Measurements from ENCODE around the gene ATP13A2. TPM values are rescaled to one million over a fixed set of nuclear protein-coding genes. Genes with fewer than 3 reads are reported as not detected.

Gene ATP13A2
- total RNA-seq, 4 donors from 2014 or later = 23.8 to 66.5 (median 41.8) TPM

DNA sequence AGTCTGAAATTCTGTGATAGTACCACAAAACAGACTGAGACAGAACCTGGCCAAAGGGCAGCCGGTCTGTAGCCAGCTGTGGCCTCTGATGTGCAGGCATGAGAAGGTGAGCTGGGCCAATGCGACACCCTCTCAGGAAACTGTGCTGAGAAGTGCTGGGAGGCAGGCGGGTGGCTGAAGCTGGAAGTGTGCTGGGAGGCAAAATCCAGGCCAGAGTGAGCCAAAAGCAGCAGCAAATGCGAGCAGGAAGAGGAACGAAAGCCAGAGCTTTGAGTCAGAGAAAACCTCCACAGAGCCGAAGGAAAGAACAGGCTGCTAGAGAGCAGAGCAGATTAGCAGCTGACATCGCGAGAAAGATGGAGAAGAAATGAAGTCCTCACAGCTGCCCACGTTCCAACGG lies 10.2 kb upstream of the ATP13A2 start:
- peaks cover 36 to 95% (median 60%) of the 10 kb centered on the region in 3 donors for H3K36me3 ChIP-seq

DNA sequence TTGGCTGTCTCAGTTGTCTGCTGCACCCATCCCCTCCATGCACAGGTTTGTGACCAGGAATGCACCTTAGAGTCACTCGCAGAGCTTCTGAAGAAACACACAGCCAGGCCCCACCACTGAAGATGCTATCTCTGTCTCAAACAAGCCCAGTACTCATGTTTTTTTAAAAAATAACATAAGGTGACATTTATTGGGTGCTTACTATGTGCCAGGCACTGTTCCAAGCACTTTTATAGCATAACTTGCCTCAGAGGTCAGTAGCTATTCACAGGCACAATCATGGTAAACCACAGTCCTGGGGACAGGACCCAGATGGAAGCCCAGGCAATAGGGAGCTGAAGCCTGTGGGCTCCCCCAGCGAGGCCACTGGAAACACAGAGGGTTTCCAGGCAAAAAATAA lies 8.8 kb upstream of the ATP13A2 start:
- H3K36me3 ChIP-seq = peaks cover 36 to 81% (median 54%) of the 10 kb centered on the region in 3 donors

More for the DNA sequence above, 10.2 kb upstream of the ATP13A2 start:
- DNase-seq = no peak
- Histone ChIP-seq H3K4me3 (no peak overlapping the region), H3K27ac (no peak overlapping the region), H3K27me3 (no peaks in the 10 kb centered on the region), H3K4me1 (no peaks in the 10 kb centered on the region), H3K9me3 (no peaks in the 10 kb centered on the region)
- intact Hi-C loops (cut with DNase I) = no loop called here
- TF ChIP-seq, protein P1, sequence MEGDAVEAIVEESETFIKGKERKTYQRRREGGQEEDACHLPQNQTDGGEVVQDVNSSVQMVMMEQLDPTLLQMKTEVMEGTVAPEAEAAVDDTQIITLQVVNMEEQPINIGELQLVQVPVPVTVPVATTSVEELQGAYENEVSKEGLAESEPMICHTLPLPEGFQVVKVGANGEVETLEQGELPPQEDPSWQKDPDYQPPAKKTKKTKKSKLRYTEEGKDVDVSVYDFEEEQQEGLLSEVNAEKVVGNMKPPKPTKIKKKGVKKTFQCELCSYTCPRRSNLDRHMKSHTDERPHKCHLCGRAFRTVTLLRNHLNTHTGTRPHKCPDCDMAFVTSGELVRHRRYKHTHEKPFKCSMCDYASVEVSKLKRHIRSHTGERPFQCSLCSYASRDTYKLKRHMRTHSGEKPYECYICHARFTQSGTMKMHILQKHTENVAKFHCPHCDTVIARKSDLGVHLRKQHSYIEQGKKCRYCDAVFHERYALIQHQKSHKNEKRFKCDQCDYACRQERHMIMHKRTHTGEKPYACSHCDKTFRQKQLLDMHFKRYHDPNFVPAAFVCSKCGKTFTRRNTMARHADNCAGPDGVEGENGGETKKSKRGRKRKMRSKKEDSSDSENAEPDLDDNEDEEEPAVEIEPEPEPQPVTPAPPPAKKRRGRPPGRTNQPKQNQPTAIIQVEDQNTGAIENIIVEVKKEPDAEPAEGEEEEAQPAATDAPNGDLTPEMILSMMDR (IDR thresholded peaks at IDR 0.05) = no peak
- TF ChIP-seq POLR2A (IDR thresholded peaks at IDR 0.05) = no peak
- WGBS, 2 donors = 75 to 89% methylated on average over 9 to 10 of the region's 10 CpGs

DNA sequence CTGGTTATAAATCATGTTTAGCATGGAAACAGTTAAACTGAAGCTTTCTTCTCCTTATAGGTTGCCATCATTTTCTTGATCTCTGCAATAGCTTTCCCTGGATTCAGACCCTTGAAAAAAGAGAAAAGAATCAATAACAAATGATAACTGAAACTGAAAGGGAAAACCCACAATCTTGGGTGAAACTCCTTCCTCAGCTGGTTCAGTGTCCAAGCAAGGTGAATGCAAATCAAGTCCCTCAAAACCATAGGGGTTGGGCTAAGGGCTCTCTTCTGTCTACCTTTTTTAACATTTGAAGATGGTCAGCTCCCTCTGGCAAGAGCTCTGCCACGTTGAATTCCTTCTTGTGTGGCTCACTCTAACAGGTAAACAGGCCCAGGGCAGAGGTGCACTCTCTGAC lies 7.1 kb upstream of the ATP13A2 start:
- peaks cover 3 to 10% (median 5%) of the 10 kb centered on the region in 3 donors for H3K4me1 ChIP-seq
- H3K4me3 ChIP-seq = no peak overlapping the region
- intact Hi-C loops (cut with DNase I) = no loop called here
- 33 to 75% methylated on average over 1 of the region's 1 CpG for WGBS, 2 donors
- no peak overlapping the region for H3K27ac ChIP-seq
- DNase-seq = no peak
- TF ChIP-seq, protein P1 (IDR thresholded peaks at IDR 0.05) = no peak
- TF ChIP-seq POLR2A (IDR thresholded peaks at IDR 0.05) = no peak
- no peaks in the 10 kb centered on the region for H3K27me3 ChIP-seq
- no peaks in the 10 kb centered on the region for H3K9me3 ChIP-seq
- H3K36me3 ChIP-seq = peaks cover 28 to 64% (median 43%) of the 10 kb centered on the region in 3 donors

More for the DNA sequence above, 8.8 kb upstream of the ATP13A2 start:
- Histone ChIP-seq H3K27ac (no peak overlapping the region), H3K4me3 (no peak overlapping the region), H3K9me3 (no peaks in the 10 kb centered on the region), H3K27me3 (no peaks in the 10 kb centered on the region), H3K4me1 (peaks cover 3 to 10% (median 5%) of the 10 kb centered on the region in 3 donors)
- no peak for DNase-seq
- TF ChIP-seq, protein P1 (IDR thresholded peaks at IDR 0.05) = no peak
- no peak for TF ChIP-seq POLR2A (IDR thresholded peaks at IDR 0.05)
- intact Hi-C loops (cut with DNase I) = no loop called here
- 94 to 100% methylated on average over 1 to 2 of the region's 2 CpGs for WGBS, 2 donors

DNA sequence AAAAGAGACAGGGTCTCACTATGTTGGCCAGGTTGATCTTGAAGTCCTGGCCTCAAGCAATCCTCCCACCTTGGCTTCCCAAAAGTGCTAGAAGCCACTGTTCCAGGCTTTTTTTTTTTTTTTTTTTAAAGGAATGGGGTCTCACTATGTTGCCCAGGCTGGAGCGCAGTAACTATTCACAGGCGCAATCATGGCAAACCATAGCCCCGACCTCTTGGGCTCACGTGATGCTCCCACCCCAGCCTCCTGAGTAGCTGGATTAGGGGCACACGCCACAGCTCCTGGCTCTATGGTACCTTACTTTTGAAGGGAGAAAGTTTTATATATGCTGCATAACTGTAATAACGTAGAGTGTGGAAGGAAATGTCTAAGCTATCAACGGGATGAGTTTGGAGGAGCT lies 5.7 kb upstream of the ATP13A2 start:
- Histone ChIP-seq H3K36me3 (peaks cover 24 to 50% (median 30%) of the 10 kb centered on the region in 3 donors), H3K4me1 (peaks cover 4 to 14% (median 7%) of the 10 kb centered on the region in 3 donors), H3K27me3 (peaks cover 0 to 9% (median 0%) of the 10 kb centered on the region in 4 donors), H3K4me3 (no peak overlapping the region), H3K27ac (no peak overlapping the region), H3K9me3 (no peaks in the 10 kb centered on the region)
- 93 to 100% methylated on average over 7 of the region's 7 CpGs for WGBS, 2 donors
- no peak for TF ChIP-seq POLR2A (IDR thresholded peaks at IDR 0.05)
- intact Hi-C loops (cut with DNase I) = no loop called here
- no peak for DNase-seq

DNA sequence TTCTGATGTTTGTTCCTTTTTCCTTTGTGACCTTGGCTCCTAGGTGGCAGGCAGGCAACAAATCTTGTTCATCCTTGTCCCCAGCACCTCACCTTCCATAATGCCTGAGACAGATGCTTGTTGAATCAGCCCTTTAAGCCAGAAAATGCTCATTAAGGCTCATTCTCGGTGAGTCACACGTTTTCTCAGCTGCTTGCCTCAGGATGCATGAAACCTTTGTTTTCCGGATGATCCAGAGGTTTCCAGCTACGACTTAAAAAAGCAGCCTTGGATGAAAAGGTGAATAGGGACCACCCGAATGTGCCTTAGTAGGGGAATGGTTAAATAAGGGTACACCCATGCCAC lies 4.6 kb upstream of the ATP13A2 start:
- Histone ChIP-seq H3K27me3 (peaks cover 0 to 10% (median 0%) of the 10 kb centered on the region in 4 donors), H3K27ac (no peak overlapping the region), H3K4me3 (no peak overlapping the region), H3K4me1 (peaks cover 10 to 21% (median 13%) of the 10 kb centered on the region in 3 donors), H3K9me3 (no peaks in the 10 kb centered on the region), H3K36me3 (peaks cover 12 to 39% (median 19%) of the 10 kb centered on the region in 3 donors)
- intact Hi-C loops (cut with DNase I) = no loop called here
- WGBS, 2 donors = 42 to 45% methylated on average over 5 of the region's 5 CpGs
- DNase-seq = no peak
- no peak for TF ChIP-seq POLR2A (IDR thresholded peaks at IDR 0.05)
- TF ChIP-seq, protein P1 (IDR thresholded peaks at IDR 0.05) = no peak
